ENCODE data around the gene UMAD1. TPM values are rescaled to one million over a fixed set of nuclear protein-coding genes. Genes with fewer than 3 reads are reported as not detected.

Gene UMAD1
- total and polyA plus RNA-seq, 2 experiments from 2014 or later, result 8.4 to 12.4 TPM

DNA sequence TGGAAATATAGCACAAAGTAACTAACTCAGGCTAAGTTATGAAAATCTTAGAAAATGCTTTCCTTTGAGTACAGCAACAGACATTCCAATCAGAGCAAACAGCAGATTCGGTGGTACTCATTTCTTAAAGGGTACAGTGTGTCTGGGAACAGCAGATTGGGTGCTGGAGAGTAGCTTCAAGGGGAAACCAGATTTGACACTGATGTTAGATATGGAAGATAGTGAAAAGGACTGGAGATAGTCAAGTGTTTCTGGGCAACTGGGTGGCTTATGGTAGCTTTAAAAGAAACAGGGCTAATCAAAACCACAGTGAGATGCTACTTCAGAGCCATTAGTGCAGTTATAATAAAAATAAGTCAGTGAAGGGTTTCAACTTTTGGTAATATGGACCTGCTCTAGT is 12.1 kb upstream of the UMAD1 start (continued):
- no peak for TF ChIP-seq CREB1 (CRISPR knock-in tag; IDR thresholded peaks at IDR 0.05; ENCODE audit: low read depth)
- TF ChIP-seq, protein P1, sequence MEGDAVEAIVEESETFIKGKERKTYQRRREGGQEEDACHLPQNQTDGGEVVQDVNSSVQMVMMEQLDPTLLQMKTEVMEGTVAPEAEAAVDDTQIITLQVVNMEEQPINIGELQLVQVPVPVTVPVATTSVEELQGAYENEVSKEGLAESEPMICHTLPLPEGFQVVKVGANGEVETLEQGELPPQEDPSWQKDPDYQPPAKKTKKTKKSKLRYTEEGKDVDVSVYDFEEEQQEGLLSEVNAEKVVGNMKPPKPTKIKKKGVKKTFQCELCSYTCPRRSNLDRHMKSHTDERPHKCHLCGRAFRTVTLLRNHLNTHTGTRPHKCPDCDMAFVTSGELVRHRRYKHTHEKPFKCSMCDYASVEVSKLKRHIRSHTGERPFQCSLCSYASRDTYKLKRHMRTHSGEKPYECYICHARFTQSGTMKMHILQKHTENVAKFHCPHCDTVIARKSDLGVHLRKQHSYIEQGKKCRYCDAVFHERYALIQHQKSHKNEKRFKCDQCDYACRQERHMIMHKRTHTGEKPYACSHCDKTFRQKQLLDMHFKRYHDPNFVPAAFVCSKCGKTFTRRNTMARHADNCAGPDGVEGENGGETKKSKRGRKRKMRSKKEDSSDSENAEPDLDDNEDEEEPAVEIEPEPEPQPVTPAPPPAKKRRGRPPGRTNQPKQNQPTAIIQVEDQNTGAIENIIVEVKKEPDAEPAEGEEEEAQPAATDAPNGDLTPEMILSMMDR (conservative IDR thresholded peaks at IDR 0.05; ENCODE audit: low read depth in 2 of 2), result no peak

DNA sequence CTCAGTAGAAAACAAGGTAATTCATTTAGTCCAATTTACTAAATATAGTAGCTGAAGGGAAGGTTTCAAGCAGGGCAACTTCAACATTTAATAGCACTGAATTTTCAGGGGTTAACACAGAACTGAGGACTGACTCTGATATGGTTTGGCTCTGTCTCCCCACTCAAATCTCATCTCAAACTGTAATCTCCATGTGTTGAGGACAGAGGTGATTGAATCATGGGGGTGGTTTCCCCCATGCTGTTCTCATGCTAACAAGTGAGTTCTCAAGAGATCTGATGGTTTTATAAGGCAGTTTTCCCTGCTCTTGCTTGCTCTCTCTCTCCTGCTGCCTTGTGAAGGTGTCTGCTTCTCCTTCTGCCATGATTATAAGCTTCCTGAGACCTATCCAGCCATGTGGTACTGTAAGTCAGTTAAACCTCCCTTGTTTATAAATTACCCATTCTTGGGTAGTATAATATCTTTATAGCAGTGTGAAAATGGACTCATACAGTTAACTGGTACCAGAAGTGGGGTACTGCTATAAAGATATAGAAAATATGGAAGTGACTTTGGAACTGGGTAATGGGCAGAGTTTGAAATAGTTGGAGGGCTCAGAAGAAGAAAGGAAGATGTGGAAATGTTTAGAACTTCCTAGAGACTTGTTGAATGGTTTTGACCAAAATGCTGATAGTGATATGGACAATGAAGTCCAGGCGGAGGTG is 9.8 kb upstream of the UMAD1 start:
- Histone ChIP-seq H2AFZ (no peak overlapping the region), H3K27me3 (ENCODE audit: insufficient read depth) (no peaks in the 10 kb centered on the region), H3K27ac (ENCODE audit: low read depth) (no peak overlapping the region), H3K4me1 (ENCODE audit: insufficient read depth) (no peaks in the 10 kb centered on the region), H4K20me1 (replicated peaks; ENCODE audit: insufficient read depth) (no peaks in the 10 kb centered on the region), H3K36me3 (ENCODE audit: insufficient read depth) (peaks cover 8% of the 10 kb centered on the region; the same call in 1 of the 2 replicates), H3K9me2 (ENCODE audit: insufficient read depth) (0 out of 2 replicates have a peak, but pooled peaks cover 5% of the 10 kb centered on the region), H3F3A (replicated peaks; ENCODE audit: low read depth) (no peaks in the 10 kb centered on the region), H3K4me3 (no peak overlapping the region), H3K79me2 (replicated peaks; ENCODE audit: insufficient read depth) (no peaks in the 10 kb centered on the region), H3K4me2 (no peak overlapping the region)
- H3K36me3 Mint-ChIP-seq (ENCODE audit: low read depth), result peaks cover 48% of the 10 kb centered on the region
- H3K4me1 Mint-ChIP-seq, result no peaks in the 10 kb centered on the region
- H3K4me3 Mint-ChIP-seq, result no peak overlapping the region
- no peak overlapping the region for H3K27ac Mint-ChIP-seq
- H3K27me3 Mint-ChIP-seq (ENCODE audit: insufficient read depth, low read depth, poor library complexity), result no peaks in the 10 kb centered on the region
- ATAC-seq (no peak), DNase-seq (ENCODE audit: low spot score) (no peak)
- H3K9me3 Mint-ChIP-seq, result peaks cover 44% of the 10 kb centered on the region
- TF ChIP-seq, protein P1 (conservative IDR thresholded peaks at IDR 0.05; ENCODE audit: low read depth in 2 of 2), result no peak
- TF ChIP-seq POLR2AphosphoS5 (IDR thresholded peaks at IDR 0.05; ENCODE audit: low read depth), result no peak
- TF ChIP-seq, protein P2, sequence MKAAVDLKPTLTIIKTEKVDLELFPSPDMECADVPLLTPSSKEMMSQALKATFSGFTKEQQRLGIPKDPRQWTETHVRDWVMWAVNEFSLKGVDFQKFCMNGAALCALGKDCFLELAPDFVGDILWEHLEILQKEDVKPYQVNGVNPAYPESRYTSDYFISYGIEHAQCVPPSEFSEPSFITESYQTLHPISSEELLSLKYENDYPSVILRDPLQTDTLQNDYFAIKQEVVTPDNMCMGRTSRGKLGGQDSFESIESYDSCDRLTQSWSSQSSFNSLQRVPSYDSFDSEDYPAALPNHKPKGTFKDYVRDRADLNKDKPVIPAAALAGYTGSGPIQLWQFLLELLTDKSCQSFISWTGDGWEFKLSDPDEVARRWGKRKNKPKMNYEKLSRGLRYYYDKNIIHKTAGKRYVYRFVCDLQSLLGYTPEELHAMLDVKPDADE (IDR thresholded peaks at IDR 0.05), result no peak
- TF ChIP-seq ZNF114 (CRISPR knock-in tag; IDR thresholded peaks at IDR 0.05), result no peak
- TF ChIP-seq CREB1 (CRISPR knock-in tag; IDR thresholded peaks at IDR 0.05; ENCODE audit: low read depth), result no peak
- TF ChIP-seq, protein P3, sequence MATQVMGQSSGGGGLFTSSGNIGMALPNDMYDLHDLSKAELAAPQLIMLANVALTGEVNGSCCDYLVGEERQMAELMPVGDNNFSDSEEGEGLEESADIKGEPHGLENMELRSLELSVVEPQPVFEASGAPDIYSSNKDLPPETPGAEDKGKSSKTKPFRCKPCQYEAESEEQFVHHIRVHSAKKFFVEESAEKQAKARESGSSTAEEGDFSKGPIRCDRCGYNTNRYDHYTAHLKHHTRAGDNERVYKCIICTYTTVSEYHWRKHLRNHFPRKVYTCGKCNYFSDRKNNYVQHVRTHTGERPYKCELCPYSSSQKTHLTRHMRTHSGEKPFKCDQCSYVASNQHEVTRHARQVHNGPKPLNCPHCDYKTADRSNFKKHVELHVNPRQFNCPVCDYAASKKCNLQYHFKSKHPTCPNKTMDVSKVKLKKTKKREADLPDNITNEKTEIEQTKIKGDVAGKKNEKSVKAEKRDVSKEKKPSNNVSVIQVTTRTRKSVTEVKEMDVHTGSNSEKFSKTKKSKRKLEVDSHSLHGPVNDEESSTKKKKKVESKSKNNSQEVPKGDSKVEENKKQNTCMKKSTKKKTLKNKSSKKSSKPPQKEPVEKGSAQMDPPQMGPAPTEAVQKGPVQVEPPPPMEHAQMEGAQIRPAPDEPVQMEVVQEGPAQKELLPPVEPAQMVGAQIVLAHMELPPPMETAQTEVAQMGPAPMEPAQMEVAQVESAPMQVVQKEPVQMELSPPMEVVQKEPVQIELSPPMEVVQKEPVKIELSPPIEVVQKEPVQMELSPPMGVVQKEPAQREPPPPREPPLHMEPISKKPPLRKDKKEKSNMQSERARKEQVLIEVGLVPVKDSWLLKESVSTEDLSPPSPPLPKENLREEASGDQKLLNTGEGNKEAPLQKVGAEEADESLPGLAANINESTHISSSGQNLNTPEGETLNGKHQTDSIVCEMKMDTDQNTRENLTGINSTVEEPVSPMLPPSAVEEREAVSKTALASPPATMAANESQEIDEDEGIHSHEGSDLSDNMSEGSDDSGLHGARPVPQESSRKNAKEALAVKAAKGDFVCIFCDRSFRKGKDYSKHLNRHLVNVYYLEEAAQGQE (IDR thresholded peaks at IDR 0.05; ENCODE audit: unreplicated experiment), result no peak
- TF ChIP-seq EZH2phosphoT487 (IDR thresholded peaks at IDR 0.05; ENCODE audit: unreplicated experiment), result no peak
- no peak for TF ChIP-seq STAT1 (IDR thresholded peaks at IDR 0.05; ENCODE audit: unreplicated experiment)
